GM21786 (cell line): Measurements from ENCODE around the gene PCDH17.

ENCODE experiments used
- ATAC-seq: cut with Tn5 transposase; IDR thresholded peaks from one replicate; pipeline ENCODE4 v1.9.1; 2021; ENCODE audit not compliant: unreplicated experiment

PCDH17 gene

GRCh38 chr13:57631596-57632275 is at the start of gene PCDH17:
Gene PCDH17, plus strand, starts transcription at chr13:57631744. Its CDS starts 803 bp downstream, at chr13:57632547.
- ATAC-seq = no peak

GRCh38 chr13:57582032-57582431 is 49.5 kb upstream of the PCDH17 start:
- no peak for ATAC-seq

GRCh38 chr13:57583529-57583928 is 48.0 kb upstream of the PCDH17 start:
- ATAC-seq = no peak

- no peak for ATAC-seq
Measured at GRCh38 chr13:57588639-57589038, 42.9 kb upstream of the PCDH17 start.

GRCh38 chr13:57595775-57596174 is 35.8 kb upstream of the PCDH17 start:
- no peak for ATAC-seq

- no peak for ATAC-seq
Measured at GRCh38 chr13:57601536-57601935, 30.0 kb upstream of the PCDH17 start.

GRCh38 chr13:57604442-57604841 is 27.1 kb upstream of the PCDH17 start:
- ATAC-seq = no peak

GRCh38 chr13:57611969-57612368 is 19.6 kb upstream of the PCDH17 start:
- no peak for ATAC-seq

GRCh38 chr13:57612568-57612967 is 19.0 kb upstream of the PCDH17 start:
- ATAC-seq = no peak

GRCh38 chr13:57624565-57625435 is 6.7 kb upstream of the PCDH17 start:
- ATAC-seq = peak; percentile 44

GRCh38 chr13:57627663-57628062 is 3.9 kb upstream of the PCDH17 start:
- peak; percentile 35 for ATAC-seq

- ATAC-seq = no peak
Measured at GRCh38 chr13:57629391-57629804, 2.1 kb upstream of the PCDH17 start.

- peak; percentile 51 for ATAC-seq
Measured at GRCh38 chr13:57629821-57630235, 1.7 kb upstream of the PCDH17 start.

- no peak for ATAC-seq
Measured at GRCh38 chr13:57630661-57631595, 616 bp upstream of the PCDH17 start.

GRCh38 chr13:57632276-57633140 is 964 bp downstream of the PCDH17 start:
- no peak for ATAC-seq

- ATAC-seq = no peak
Measured at GRCh38 chr13:57633141-57633949, 1.8 kb downstream of the PCDH17 start.

- no peak for ATAC-seq
Measured at GRCh38 chr13:57633950-57634838, 2.6 kb downstream of the PCDH17 start.

GRCh38 chr13:57634839-57635165 is 3.3 kb downstream of the PCDH17 start:
- ATAC-seq = no peak
